ENCODE measurements around the gene NFILZ. TPM values are rescaled to one million over a fixed set of nuclear protein-coding genes. Genes with fewer than 3 reads are reported as not detected.

Gene NFILZ
- polyA plus RNA-seq, 1 experiment: not detected

- ChIA-PET CTCF (interaction anchor here (8.1 kb wide), 1 partner anchor 20 kb away, joined by 64 read pairs; the partner anchor contains the start of gene MYO1F), POLR2A (no interaction called here)
- no peak for TF ChIP-seq CTCF (IDR thresholded peaks at IDR 0.05; ENCODE audit: insufficient read depth, low read depth, low read length)
- H3K27me3 ChIP-seq (ENCODE audit: control insufficient read depth, insufficient read depth, low read length): no peaks in the 10 kb centered on the region
- H3K36me3 ChIP-seq (ENCODE audit: control insufficient read depth, insufficient read depth, low read length): no peaks in the 10 kb centered on the region; the same call in none of the 2 replicates
- DNase-seq (ENCODE audit: low read depth): no peak
- no peak overlapping the region for H3K4me3 ChIP-seq (ENCODE audit: low read depth, low read length)
Observed at GRCh38 chr19:8600064-8600463, 30.4 kb upstream of the NFILZ start.

GRCh38 chr19:8600816-8601215, 29.6 kb upstream of the NFILZ start:
- no peak for DNase-seq (ENCODE audit: low read depth)
- POLR2A ChIA-PET: no interaction called here
- CTCF ChIA-PET: no interaction called here
- Histone ChIP-seq H3K4me3 (ENCODE audit: low read depth, low read length) (no peak overlapping the region), H3K27me3 (ENCODE audit: control insufficient read depth, insufficient read depth, low read length) (no peaks in the 10 kb centered on the region), H3K36me3 (ENCODE audit: control insufficient read depth, insufficient read depth, low read length) (peaks cover 1% of the 10 kb centered on the region)
- TF ChIP-seq CTCF (IDR thresholded peaks at IDR 0.05; ENCODE audit: insufficient read depth, low read depth, low read length): no peak

GRCh38 chr19:8601796-8602195, 28.6 kb upstream of the NFILZ start:
- TF ChIP-seq CTCF (IDR thresholded peaks at IDR 0.05; ENCODE audit: insufficient read depth, low read depth, low read length): no peak
- Histone ChIP-seq H3K27me3 (ENCODE audit: control insufficient read depth, insufficient read depth, low read length) (no peaks in the 10 kb centered on the region), H3K4me3 (ENCODE audit: low read depth, low read length) (no peak overlapping the region), H3K36me3 (ENCODE audit: control insufficient read depth, insufficient read depth, low read length) (peaks cover 1% of the 10 kb centered on the region; the same call in 1 of the 2 replicates)
- ChIA-PET CTCF (interaction anchor here (1.3 to 1.6 kb wide), 2 partner anchors 20 to 21 kb away, joined by 3 to 5 read pairs; no protein-coding TSS in a partner anchor), POLR2A (no interaction called here)
- no peak for DNase-seq (ENCODE audit: low read depth)

GRCh38 chr19:8605514-8605913, 24.9 kb upstream of the NFILZ start:
- POLR2A ChIA-PET: no interaction called here
- TF ChIP-seq CTCF (IDR thresholded peaks at IDR 0.05; ENCODE audit: insufficient read depth, low read depth, low read length): no peak
- no peak for DNase-seq (ENCODE audit: low read depth)
- H3K36me3 ChIP-seq (ENCODE audit: control insufficient read depth, insufficient read depth, low read length): peaks cover 1% of the 10 kb centered on the region; the same call in 1 of the 2 replicates
- CTCF ChIA-PET: interaction anchor here (2.6 kb wide), 1 partner anchor 25 kb away, joined by 8 read pairs; no protein-coding TSS in a partner anchor
- no peak overlapping the region for H3K4me3 ChIP-seq (ENCODE audit: low read depth, low read length)
- no peaks in the 10 kb centered on the region for H3K27me3 ChIP-seq (ENCODE audit: control insufficient read depth, insufficient read depth, low read length)

GRCh38 chr19:8607386-8607785, 23.0 kb upstream of the NFILZ start:
- POLR2A ChIA-PET: no interaction called here
- no peak for TF ChIP-seq CTCF (IDR thresholded peaks at IDR 0.05; ENCODE audit: insufficient read depth, low read depth, low read length)
- no peaks in the 10 kb centered on the region for H3K27me3 ChIP-seq (ENCODE audit: control insufficient read depth, insufficient read depth, low read length)
- no peak for DNase-seq (ENCODE audit: low read depth)
- H3K4me3 ChIP-seq (ENCODE audit: low read depth, low read length): no peak overlapping the region
- CTCF ChIA-PET: no interaction called here
- H3K36me3 ChIP-seq (ENCODE audit: control insufficient read depth, insufficient read depth, low read length): peaks cover 1% of the 10 kb centered on the region; the same call in 1 of the 2 replicates

All from BJ (cell line).